Activated CD4-positive, alpha-beta memory T cell treated with anti-CD3 and anti-CD28 coated beads for 36 hours (primary cell): ENCODE results near the gene KRTAP9-8. TPM values are rescaled to one million over a fixed set of nuclear protein-coding genes. Genes with fewer than 3 reads are reported as not detected.
"Not testable (repeated sequence)": the region's sequence is repeated elsewhere in the genome, so short reads cannot be mapped to it uniquely, and the experiment has no call there.

ENCODE experiments used
- CTCF ChIA-PET: fragments of 350-600 bp; sonication (Branson Sonifier 250); formaldehyde crosslinking; loops from one replicate; lab custom pipeline; 2021; ENCODE audit warnings: antibody characterized with exemption, inconsistent platforms; lab: Charles Lee
- POLR2A ChIA-PET: fragments of 350-600 bp; sonication (Branson Sonifier 250); formaldehyde crosslinking; loops from one replicate; lab custom pipeline; 2021; ENCODE audit warnings: antibody characterized with exemption; lab: Charles Lee
- DNase-seq: peaks from one replicate; pipeline ENCODE4 v3.0.0-alpha.2; 2020
- H3K27ac Mint-ChIP-seq: one replicate; pipeline ENCODE4 v1.8.0; 2021; ENCODE audit warnings: mixed read lengths
- H3K27me3 Mint-ChIP-seq: one replicate; pipeline ENCODE4 v1.8.0; 2021; ENCODE audit warnings: mixed read lengths
- H3K36me3 Mint-ChIP-seq: one replicate; pipeline ENCODE4 v1.8.0; 2021; ENCODE audit warnings: mixed read lengths
- H3K4me1 Mint-ChIP-seq: one replicate; pipeline ENCODE4 v1.8.0; 2021; ENCODE audit warnings: low read depth, mixed read lengths
- H3K4me3 Mint-ChIP-seq: one replicate; pipeline ENCODE4 v1.8.0; 2021; ENCODE audit warnings: mild to moderate bottlenecking, mixed read lengths
- H3K9me3 Mint-ChIP-seq: one replicate; pipeline ENCODE4 v1.8.0; 2021; ENCODE audit warnings: mixed read lengths
- intact Hi-C: fragments of 100-400 bp; cut with micrococcal nuclease; formaldehyde crosslinking; loops from one replicate; pipeline ENCODE4 v1.15.1; 2023
- total RNA-seq, 2 experiments: library from RNA; stranded (reverse); gene quantifications; one replicate each; pipeline ENCODE4 v1.2.3, GENCODE V29; 2021

The KRTAP9-8 gene
- total RNA-seq, 2 experiments from 2014 or later, result not detected

DNA sequence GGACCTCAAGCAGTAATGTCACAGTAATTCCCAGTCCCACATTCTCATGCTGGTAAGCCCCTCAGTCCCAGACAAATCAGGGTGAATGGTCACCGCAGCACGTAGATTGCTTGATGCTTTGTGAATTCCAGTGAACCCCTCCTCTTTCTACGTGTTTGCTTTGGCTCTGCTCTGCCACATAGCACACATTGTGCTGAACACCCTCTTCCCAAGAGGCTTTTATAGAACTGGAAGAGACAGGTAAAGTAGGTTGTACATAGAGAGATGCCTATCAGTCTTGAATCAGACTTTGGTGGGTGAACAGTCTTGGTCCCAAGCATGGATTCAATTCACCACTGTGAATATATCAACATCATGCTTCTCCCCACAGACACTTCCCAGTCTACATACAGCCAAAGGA lies 26.8 kb downstream of the KRTAP9-8 start:
- H3K27ac Mint-ChIP-seq, result no peak overlapping the region
- intact Hi-C loops, result loop anchor here (1.0 kb wide), 1 partner anchor 12 kb away; no protein-coding TSS in a partner anchor
- no peak for DNase-seq

GRCh38 chr17:41265078-41265477 lies 27.3 kb downstream of the KRTAP9-8 start, which contains the start of gene KRTAP9-6:
Gene KRTAP9-6 (plus strand): TSS chr17:41265378. CDS start chr17:41265378, 0 bp downstream.
- CTCF ChIA-PET, result no interaction called here
- Mint-ChIP-seq H3K9me3 (no peaks in the 10 kb centered on the region), H3K27ac (no peak within 1 kb of the TSS), H3K27me3 (peaks cover 4% of the 10 kb centered on the region), H3K4me3 (no peak within 1 kb of the TSS), H3K36me3 (no peaks in the 10 kb centered on the region), H3K4me1 (peaks cover 10% of the 10 kb centered on the region)
- DNase-seq, result no peak
- intact Hi-C loops, result no loop called here
- POLR2A ChIA-PET, result no interaction called here

More for the DNA sequence above, 26.8 kb downstream of the KRTAP9-8 start:
- Mint-ChIP-seq H3K4me3 (no peak overlapping the region), H3K9me3 (no peaks in the 10 kb centered on the region), H3K4me1 (peaks cover 11% of the 10 kb centered on the region), H3K36me3 (no peaks in the 10 kb centered on the region), H3K27me3 (peaks cover 4% of the 10 kb centered on the region)
- CTCF ChIA-PET, result no interaction called here
- POLR2A ChIA-PET, result no interaction called here

GRCh38 chr17:41267711-41268110 lies 29.9 kb downstream of the KRTAP9-8 start:
- Mint-ChIP-seq H3K27ac (no peak overlapping the region), H3K9me3 (no peaks in the 10 kb centered on the region), H3K27me3 (peaks cover 3% of the 10 kb centered on the region), H3K4me3 (no peak overlapping the region), H3K4me1 (peaks cover 10% of the 10 kb centered on the region), H3K36me3 (no peaks in the 10 kb centered on the region)
- ChIA-PET CTCF (no interaction called here), POLR2A (no interaction called here)
- no peak for DNase-seq
- intact Hi-C loops, result no loop called here

DNA sequence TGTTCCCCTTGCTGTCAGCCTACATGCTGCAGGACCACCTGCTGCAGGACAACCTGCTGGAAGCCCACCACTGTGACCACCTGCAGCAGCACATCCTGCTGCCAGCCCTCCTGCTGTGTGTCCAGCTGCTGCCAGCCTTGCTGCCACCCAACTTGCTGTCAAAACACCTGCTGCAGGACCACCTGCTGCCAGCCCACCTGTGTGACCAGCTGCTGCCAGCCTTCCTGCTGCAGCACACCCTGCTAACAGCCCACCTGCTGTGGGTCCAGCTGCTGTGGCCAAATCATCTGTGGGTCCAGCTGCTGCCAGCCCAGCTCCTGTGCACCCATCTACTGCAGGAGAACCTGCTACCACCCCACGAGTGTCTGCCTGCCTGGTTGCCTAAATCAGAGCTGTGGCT lies 33.5 kb downstream of the KRTAP9-8 start:
- H3K9me3 Mint-ChIP-seq, POLR2A ChIA-PET, H3K4me3 Mint-ChIP-seq, H3K27ac Mint-ChIP-seq, CTCF ChIA-PET, intact Hi-C loops, H3K36me3 Mint-ChIP-seq, H3K4me1 Mint-ChIP-seq, H3K27me3 Mint-ChIP-seq, DNase-seq: not testable (repeated sequence)

DNA sequence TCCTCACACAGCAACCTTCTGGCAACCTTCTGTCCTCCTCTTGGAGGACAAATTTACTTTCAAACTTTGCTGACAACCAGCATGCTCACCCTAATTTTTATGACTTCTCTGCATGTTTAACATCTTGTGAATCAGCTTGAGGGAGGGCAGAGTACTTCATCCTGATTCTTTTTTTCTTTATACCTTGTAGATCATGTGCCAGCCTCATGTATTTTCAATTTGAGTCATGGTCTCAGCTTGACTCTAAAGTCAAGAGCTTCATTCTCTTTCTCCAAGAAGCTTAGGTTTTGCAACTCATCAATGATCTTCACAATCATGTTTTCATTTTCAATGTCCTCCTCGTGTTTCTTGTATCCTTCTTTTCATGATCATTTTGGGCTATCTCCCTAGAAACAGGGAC lies 34.1 kb downstream of the KRTAP9-8 start:
- intact Hi-C loops, result no loop called here
- CTCF ChIA-PET, result no interaction called here
- H3K4me3 Mint-ChIP-seq, result no peak overlapping the region

GRCh38 chr17:41275648-41276190 lies 37.9 kb downstream of the KRTAP9-8 start, which contains the start of gene KRTAP9-7:
Gene KRTAP9-7 (plus strand): TSS chr17:41275698. CDS start chr17:41275698, 0 bp downstream.
- H3K4me1 Mint-ChIP-seq, H3K27ac Mint-ChIP-seq, DNase-seq, CTCF ChIA-PET, H3K27me3 Mint-ChIP-seq, H3K4me3 Mint-ChIP-seq, H3K9me3 Mint-ChIP-seq, POLR2A ChIA-PET, H3K36me3 Mint-ChIP-seq: not testable (repeated sequence)
- intact Hi-C loops, result loop anchor here (1.0 kb wide), 1 partner anchor 11 kb away; no protein-coding TSS in a partner anchor

More for the DNA sequence above, 34.1 kb downstream of the KRTAP9-8 start:
- H3K27me3 Mint-ChIP-seq, result peaks cover 8% of the 10 kb centered on the region
- peaks cover 7% of the 10 kb centered on the region for H3K4me1 Mint-ChIP-seq
- DNase-seq, result no peak
- POLR2A ChIA-PET, result no interaction called here
- H3K36me3 Mint-ChIP-seq, result no peaks in the 10 kb centered on the region
- no peaks in the 10 kb centered on the region for H3K9me3 Mint-ChIP-seq
- no peak overlapping the region for H3K27ac Mint-ChIP-seq

DNA sequence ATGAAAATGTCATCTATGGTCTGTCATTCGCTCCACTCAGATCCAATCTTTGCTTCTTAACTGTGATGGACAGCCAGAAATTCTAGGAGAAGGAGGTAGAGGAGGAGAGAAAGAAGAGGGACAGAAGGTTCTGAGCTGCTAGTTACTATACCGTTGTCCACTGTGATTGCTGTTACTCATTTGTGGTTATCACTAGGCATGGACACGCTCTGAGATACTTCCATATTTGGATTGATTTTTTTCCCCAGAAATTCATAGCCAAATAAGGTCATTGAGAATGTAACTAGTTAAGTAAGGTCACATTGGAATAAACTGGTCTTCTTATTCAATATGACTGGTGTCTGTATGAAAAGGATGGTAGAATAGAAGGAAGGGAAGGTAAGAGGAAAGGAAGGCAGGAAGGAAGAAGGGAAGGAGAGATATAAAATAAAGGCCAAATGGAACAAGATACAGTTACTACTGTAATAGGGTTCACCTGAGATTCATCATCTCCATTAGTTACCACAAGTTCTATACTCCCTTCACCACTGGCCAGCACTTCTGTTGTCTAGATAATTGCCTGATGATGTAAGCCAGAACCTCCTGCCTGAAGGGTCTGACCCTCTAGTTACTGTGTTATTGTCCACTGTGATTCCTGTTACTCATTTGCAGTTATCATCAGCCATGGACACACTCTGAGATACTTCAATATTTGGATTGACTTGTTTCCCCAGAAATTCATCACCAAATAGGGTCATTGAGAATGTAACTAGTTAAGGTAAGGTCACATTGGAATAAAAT lies 40.6 kb downstream of the KRTAP9-8 start:
- CTCF ChIA-PET, result no interaction called here
- H3K4me3 Mint-ChIP-seq, result no peak overlapping the region
- intact Hi-C loops, result no loop called here
- no peaks in the 10 kb centered on the region for H3K4me1 Mint-ChIP-seq
- H3K9me3 Mint-ChIP-seq, result no peaks in the 10 kb centered on the region
- POLR2A ChIA-PET, result no interaction called here
- peaks cover 8% of the 10 kb centered on the region for H3K27me3 Mint-ChIP-seq
- H3K36me3 Mint-ChIP-seq, result no peaks in the 10 kb centered on the region
- no peak overlapping the region for H3K27ac Mint-ChIP-seq
- no peak for DNase-seq

DNA sequence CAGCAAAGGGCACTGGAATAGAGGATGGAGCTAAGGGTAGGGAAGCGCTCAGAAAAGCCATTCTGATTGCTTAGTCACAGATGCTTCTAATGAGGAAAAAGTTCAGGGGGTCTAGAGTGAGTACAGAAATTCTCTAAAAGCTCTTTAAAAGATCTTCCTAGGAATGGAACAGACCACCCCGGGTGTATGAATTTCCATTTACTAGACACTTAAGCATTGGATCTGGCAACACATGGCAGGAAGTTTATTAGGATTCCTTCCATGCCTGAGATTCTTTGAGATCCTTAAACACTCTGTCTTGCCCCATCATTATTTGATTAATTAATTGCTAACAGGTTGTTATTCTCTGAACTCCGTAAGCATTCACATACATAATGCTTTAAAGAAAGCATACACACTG lies 46.2 kb downstream of the KRTAP9-8 start:
- no peak for DNase-seq
- H3K9me3 Mint-ChIP-seq, result no peaks in the 10 kb centered on the region
- ChIA-PET POLR2A (no interaction called here), CTCF (interaction anchor here (0.9 kb wide), 1 partner anchor 39 kb away, joined by 3 read pairs; no protein-coding TSS in a partner anchor)
- peaks cover 8% of the 10 kb centered on the region for H3K4me1 Mint-ChIP-seq
- intact Hi-C loops, result no loop called here
- H3K4me3 Mint-ChIP-seq, result no peak overlapping the region
- H3K27ac Mint-ChIP-seq, result no peak overlapping the region
- no peaks in the 10 kb centered on the region for H3K27me3 Mint-ChIP-seq
- no peaks in the 10 kb centered on the region for H3K36me3 Mint-ChIP-seq

DNA sequence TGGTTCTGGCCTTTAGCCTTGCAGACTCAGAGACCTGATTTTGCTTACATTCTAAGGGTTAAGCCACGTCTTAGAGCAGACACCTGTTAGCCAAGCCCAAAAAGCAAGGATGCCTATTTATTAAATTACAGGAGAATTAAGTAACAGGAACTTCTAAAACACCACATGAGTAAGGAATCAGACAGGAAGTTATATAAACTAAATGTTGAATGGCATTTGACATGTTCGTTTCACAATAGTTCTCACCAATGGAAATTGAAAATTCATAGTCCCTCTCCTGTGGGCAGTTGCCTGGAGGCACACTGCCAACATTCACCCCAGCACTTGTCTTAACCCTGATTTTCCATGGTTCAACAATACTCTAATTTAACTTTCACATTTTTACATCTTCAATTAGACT lies 46.7 kb downstream of the KRTAP9-8 start:
- DNase-seq, result no peak
- intact Hi-C loops, result no loop called here
- POLR2A ChIA-PET, result no interaction called here
- no peaks in the 10 kb centered on the region for H3K36me3 Mint-ChIP-seq
- CTCF ChIA-PET, result no interaction called here
- no peaks in the 10 kb centered on the region for H3K27me3 Mint-ChIP-seq
- H3K27ac Mint-ChIP-seq, result no peak overlapping the region
- peaks cover 8% of the 10 kb centered on the region for H3K4me1 Mint-ChIP-seq
- H3K9me3 Mint-ChIP-seq, result no peaks in the 10 kb centered on the region
- H3K4me3 Mint-ChIP-seq, result no peak overlapping the region

- Mint-ChIP-seq H3K27ac (no peak overlapping the region), H3K4me1 (peaks cover 8% of the 10 kb centered on the region), H3K36me3 (no peaks in the 10 kb centered on the region), H3K27me3 (peaks cover 2% of the 10 kb centered on the region), H3K4me3 (no peak overlapping the region), H3K9me3 (no peaks in the 10 kb centered on the region)
- DNase-seq, result no peak
- intact Hi-C loops, result no loop called here
- ChIA-PET CTCF (interaction anchor here (1.3 to 1.9 kb wide), 2 partner anchors 35 to 209 kb away, joined by 3 to 5 read pairs; no protein-coding TSS in a partner anchor), POLR2A (no interaction called here)
These were observed 49.3 kb downstream of the KRTAP9-8 start for GRCh38 chr17:41287050-41287449.
